GM19372 (cell line): ENCODE results near the gene GYG1.

Experiments
- ATAC-seq: cut with Tn5 transposase; IDR thresholded peaks from one replicate; pipeline ENCODE4 v1.9.1; 2021; ENCODE audit warnings: mild to moderate bottlenecking, low read depth, moderate library complexity; ENCODE audit not compliant: unreplicated experiment

GYG1 gene

GRCh38 chr3:148991219-148992026 is at the start of gene GYG1:
Gene GYG1, plus strand, starts transcription at chr3:148991540. Its CDS starts 101 bp downstream, at chr3:148991641.
- peak; percentile 85 for ATAC-seq

DNA sequence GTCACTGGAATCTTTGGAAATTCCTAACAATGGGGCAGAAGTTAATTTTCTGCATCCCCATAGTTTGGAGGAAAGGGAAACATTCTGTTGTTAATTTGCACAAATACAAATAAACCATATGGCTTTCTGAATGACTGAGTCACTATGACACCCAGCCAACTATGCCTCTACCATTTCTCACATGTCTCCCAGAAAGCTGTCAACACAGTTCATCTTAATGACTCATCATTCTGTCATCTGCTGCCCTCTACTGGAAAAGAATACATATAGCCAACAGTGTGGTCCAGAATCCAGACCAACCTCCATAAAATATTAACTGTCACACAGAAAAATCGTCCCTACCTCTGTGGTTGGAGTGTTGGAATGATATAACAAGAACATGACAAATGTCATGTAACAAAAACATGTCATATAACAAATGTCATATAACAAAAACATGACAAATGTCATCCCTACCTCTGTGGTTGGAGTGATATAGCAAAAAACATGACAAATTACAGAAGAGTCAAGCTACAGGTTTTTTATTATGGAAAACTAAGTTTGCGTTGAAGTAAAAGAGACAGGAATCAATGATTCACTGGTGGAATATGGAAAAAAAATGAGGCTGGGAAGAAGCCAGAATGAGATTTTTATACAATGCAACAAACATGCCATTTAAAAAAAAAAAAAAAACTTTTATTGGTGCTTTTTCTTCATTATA is 47.7 kb upstream of the GYG1 start:
- ATAC-seq: peak; percentile 95

- no peak for ATAC-seq
Measured at GRCh38 chr3:148945116-148945515, 46.2 kb upstream of the GYG1 start.

DNA sequence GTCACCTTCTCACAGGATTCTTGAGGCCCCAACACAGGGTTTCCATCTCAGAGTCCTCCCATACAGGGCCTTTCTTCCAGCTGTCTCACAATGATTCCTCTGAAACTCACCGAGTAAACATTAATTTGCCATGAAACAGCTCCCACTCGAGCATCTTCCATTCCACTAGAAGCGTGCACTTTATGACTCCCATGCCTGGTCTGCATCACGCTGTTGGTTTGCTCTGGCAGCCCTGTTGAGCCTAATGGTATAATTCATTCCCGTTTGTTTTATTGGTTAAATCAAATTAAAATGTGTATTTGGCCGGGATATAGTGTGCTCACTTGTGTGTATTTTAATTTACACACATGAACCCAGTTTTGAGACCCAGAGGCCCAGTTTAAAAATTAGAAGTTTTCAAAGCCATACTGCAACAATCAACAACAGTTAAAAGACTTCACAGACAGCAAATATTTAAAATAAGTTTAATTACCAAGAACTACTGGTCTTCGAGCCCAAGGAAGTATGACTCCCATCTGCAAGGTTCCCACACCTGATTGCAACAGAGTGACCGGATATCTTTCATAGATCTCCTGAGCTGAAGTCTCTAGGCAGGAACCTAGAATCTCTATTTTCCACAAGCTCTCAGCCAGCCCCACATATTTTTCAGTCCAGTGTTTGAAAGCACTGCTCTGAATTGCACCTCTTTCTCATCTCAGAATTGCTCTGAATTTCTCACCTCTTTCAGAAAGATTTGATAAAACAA is 42.3 kb upstream of the GYG1 start:
- no peak for ATAC-seq

DNA sequence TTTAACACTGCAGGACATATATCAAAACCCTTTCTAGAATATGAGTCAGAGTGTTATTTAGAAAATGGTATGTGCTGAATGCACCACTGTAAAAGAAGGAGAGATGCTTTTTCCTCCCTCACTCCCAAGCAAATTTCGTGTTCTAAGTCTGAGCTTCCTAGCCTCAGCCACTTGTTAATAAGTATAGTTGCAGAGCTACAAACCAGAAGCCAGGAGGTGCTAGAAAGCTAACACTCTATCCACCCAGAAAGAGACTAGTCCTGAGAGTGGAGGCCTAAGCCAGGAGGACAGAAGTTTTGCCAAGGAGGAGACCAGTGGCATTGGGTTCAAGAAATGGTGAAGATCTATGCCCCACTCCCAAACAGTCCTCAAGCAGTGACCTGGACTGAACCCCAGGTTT is 40.5 kb upstream of the GYG1 start:
- no peak for ATAC-seq

DNA sequence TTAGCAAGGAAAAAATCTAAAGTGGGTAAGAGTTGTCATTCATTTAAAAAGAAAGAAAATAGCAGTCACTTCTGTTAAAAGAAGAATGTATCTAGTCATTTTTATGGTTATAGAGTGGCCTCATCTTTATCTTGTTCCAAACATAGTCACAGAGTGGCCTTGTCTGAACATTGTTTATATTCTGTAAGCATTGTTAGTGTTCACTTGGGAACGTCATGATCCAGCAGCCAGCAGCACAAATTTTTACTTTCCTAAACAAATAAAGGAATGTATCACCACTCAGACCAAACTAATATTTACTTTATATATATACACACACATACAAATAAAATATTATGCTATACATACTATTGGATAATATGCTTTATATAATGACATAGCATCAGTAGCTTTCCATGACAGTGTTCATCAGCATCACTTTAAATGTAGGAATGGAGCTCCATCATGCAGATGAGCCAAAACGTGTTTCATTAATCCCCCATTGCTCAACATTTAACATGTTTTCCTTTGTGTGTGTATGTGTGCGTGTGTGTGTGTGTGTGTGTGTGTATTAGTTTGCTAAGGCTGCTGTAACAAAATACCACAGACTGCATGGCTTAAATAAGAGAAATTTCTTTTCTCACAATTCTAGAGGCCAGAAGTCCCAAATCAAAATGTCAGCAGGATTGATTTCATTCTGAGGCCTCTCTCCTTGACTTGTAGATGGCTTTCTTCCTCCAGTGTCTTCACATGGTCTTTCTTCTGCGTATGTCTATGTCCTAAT is 39.6 kb upstream of the GYG1 start:
- ATAC-seq: no peak

DNA sequence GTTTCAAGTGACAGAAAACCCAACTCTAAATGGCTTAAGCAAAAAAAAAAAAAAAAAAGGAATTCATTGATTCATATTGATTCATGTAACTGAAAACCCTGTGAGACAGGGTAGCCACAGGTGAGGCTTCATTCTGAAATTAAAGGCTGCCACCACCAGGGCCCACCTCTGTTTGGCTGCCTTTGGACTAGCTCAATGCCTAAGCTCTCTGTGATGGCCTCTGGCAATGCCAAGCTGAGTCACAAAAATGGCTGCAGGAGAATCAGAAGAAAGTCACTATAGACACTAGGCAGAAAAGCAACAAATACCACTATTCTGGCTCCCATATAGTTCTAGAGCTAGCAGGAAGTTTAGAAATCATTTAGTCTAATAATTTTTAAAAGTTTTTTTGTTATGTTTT is 38.2 kb upstream of the GYG1 start:
- ATAC-seq: no peak

DNA sequence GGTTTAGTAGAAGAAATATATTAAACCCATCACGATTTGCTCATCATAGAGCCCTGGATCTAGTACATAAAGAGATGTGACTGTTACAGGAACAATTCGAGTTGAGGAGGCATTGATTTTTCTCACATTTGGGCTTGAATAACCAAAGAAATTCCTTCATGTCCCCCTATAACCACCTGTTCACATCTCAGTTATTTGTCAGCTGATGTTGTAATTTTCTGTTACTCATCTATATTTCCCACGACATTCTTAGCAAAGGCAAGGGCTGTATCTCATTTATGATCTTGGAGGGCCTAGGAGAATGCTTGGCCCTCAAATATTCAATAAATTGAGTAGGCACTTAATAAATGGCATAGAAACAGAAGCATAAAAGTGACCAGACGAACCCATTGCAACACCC is 36.4 kb upstream of the GYG1 start:
- no peak for ATAC-seq

DNA sequence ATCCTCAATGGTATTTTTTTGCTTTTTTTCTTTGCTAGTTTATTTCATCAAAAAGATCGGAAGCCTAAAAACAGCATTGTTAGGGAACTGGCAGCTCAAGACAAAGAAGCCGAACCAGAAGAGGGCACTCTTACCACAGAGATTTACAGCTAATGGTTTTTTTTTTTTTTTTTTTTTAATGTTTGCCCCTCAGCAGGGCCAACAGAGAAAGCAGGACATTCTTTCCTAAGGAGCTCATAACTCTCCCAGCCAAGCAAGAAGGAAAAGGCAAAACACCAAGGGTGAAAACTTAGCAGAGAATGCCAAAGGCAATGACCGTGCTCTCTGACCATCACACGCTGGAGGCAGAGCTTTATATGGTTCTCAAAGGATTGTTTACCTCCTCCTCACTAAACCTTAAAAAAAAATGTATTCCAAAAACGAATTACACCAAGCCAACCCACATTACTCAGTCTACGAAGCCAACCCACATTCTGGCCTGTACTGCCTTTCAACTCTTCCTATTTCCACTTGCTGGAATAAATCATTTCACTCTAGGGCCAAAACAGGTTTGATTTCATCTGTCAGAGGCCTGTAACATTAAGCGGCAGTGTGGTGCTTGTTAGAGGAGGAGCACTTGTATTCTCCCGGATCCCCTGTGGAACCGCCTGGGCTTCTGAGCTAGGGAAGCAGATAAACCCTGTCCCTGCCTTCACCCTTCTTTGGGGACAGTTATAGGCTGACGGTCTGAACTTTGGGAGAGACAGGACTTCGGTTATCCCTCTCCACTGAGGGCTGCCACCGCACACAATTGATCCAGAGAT is 35.6 kb upstream of the GYG1 start:
- no peak for ATAC-seq

GRCh38 chr3:148957586-148957985 is 33.8 kb upstream of the GYG1 start:
- ATAC-seq: no peak

- no peak for ATAC-seq
Measured at GRCh38 chr3:148958696-148959095, 32.6 kb upstream of the GYG1 start.

- no peak for ATAC-seq
Measured at GRCh38 chr3:148962513-148962912, 28.8 kb upstream of the GYG1 start.

DNA sequence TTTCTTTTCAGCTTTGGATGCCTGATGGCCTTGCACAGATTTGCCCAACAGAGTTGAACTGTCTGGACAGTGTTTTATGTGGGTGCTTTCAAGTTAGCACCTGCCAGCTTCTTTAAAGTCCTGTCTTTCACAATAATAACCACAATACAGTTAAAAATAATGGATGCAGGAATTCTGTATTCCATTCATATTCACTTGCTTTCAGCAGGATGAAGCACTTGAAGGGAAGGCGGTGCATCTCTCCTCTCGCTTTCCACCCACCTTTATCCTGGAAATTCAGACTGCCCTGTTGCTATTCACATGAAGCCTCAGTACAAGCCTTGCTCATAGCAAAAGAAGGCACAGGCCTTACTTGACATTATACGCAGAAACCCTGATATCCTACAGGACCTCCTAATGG is 26.5 kb upstream of the GYG1 start:
- ATAC-seq: no peak

GRCh38 chr3:148968321-148968720 is 23.0 kb upstream of the GYG1 start:
- ATAC-seq: no peak

DNA sequence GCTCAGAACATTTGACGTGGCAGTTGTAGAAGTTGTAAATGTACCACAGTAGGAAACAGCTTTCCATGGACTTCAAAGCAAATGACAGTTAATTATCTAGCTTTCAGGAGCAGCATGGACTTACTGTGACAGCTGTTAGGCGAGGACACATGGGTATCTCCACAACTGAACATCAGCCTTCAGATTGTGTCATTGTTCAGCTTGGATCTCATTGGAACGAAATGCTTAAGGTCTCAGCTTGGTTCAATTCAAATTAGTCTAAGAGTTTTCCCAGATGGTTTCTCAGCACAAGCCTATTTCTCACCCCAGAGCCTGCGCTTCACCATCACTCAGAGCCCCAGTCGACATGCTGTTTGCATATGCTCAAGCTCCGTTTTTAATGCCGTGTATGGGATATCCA is 21.1 kb upstream of the GYG1 start:
- no peak for ATAC-seq

DNA sequence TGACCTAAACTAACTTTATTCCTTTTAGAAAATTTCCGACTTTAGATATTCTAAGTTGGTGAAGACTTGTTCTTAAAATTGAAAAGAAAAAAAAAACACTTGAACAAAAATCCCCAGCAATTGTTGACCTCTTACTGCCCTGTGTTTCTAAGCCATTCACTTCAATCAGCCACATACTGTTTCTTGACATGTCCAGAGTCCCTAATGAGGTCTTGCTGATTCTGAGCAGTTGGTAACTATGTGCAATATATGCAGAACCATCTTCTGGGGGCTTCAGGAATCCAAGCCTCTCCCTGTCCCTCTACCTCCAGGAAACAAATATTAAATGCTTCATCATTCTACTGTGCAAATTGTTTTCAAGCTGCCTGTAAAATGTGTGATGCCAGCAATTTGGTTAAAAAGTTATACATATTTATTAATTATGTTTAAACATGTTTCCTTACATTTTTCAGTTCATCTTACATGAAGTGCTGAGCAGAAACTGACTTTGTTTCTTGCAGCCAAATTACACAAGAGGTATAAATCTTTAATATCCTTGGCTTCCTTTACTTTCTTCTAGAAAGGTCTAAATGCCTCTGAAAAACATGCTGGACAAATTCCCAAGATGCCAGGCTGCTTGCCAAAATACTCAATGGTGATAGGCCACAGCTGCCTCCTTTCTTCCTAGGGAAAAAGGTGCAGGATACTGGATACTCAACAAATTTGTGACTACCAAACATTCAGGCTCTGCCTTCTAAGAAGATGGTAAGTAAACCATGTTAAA is 19.8 kb upstream of the GYG1 start:
- ATAC-seq: no peak

DNA sequence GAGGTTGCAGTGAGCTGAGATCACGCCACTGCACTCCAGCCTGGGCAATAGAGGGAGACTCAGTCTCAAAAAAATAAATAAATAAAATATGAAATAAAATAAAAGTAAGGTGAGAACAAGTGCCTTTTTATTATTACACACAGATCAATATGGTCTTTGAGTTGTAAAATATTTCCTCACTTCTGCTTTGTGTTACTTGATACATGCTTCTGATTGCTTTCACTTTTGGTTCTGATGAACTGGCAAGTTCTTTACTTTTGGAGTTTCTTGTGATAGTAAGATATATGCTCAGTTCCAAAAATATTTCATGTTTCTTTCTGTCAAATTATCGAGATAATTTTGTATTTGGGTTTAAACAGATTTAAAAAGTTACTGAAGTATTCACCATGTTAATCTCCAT is 16.6 kb upstream of the GYG1 start:
- ATAC-seq: peak; percentile 65

DNA sequence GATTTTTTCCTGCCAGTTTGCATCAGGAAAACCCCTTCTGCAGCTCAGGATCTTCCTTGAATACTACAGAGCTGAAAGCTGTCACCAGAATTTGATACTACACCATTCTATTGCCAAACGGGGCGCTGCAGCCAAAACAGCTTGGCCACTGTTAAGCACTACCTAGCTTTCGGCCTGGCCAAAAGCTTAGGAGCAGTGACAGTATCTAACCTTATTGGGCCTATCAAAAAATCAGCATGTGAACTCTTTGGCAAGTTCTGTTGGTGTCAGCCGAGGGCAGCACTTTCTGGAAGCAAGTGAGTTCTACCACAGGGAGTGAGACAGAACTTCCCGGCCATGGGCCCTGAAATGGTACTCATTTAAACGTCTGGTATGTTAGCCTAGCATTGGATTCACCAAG is 16.1 kb upstream of the GYG1 start:
- no peak for ATAC-seq

- no peak for ATAC-seq
Measured at GRCh38 chr3:148975696-148976095, 15.6 kb upstream of the GYG1 start.
